H1 (cell line): ENCODE results near the gene ENTPD2. TPM values are rescaled to one million over a fixed set of nuclear protein-coding genes. Genes with fewer than 3 reads are reported as not detected.

Source experiments
- CTCF ChIA-PET: fragments of 300-600 bp; sonication (Branson Sonifier 250); formaldehyde crosslinking; loops from one replicate; lab custom pipeline; 2021; ENCODE audit not compliant: partially characterized antibody; lab: Charles Lee
- POLR2A ChIA-PET: fragments of 300-600 bp; sonication (Branson Sonifier 250); formaldehyde crosslinking; loops from one replicate; lab custom pipeline; 2021; ENCODE audit warnings: inconsistent platforms; ENCODE audit not compliant: partially characterized antibody; lab: Charles Lee
- DNase-seq, 2 experiments: peaks; one replicate each; pipeline versions ENCODE4 v3.0.0 to v3.0.0-alpha.2; 2010 to 2022; ENCODE audit warnings: low spot score in 2 of 2, low read depth in 1 of 2, mixed read lengths in 1 of 2
- FAIRE-seq: peaks from 2 replicates; lab custom pipeline; 2011; peaks lifted over from hg19 to GRCh38; lab: Jason Lieb, UNC
- H2AFZ ChIP-seq: 2 replicates; pipeline ENCODE4 v1.8.1; 2012; ENCODE audit warnings: low read length, inconsistent platforms
- H2AK5ac ChIP-seq: 2 replicates; pipeline ENCODE4 v1.6.1; 2013; ENCODE audit warnings: low read depth, low read length
- H2BK120ac ChIP-seq: replicated peaks from 2 replicates; pipeline ENCODE3; 2013; ENCODE audit warnings: low read depth, low read length, inconsistent platforms
- H2BK12ac ChIP-seq: 2 replicates; pipeline ENCODE4 v1.6.1; 2013; ENCODE audit warnings: low read depth, low read length
- H2BK15ac ChIP-seq: 2 replicates; pipeline ENCODE4 v1.6.1; 2013; ENCODE audit warnings: low read length
- H2BK20ac ChIP-seq: 2 replicates; pipeline ENCODE4 v1.6.1; 2013; ENCODE audit warnings: low read length
- H2BK5ac ChIP-seq: 2 replicates; pipeline ENCODE4 v1.6.1; 2013; ENCODE audit warnings: low read depth, low read length
- H3K14ac ChIP-seq: 2 replicates; pipeline ENCODE4 v1.6.1; 2013; ENCODE audit warnings: inconsistent platforms; ENCODE audit not compliant: insufficient read length
- H3K18ac ChIP-seq: 2 replicates; pipeline ENCODE4 v1.6.1; 2013; ENCODE audit warnings: low read length; ENCODE audit errors: extremely low read depth
- H3K23ac ChIP-seq: 2 replicates; pipeline ENCODE4 v1.6.1; 2013; ENCODE audit warnings: inconsistent platforms; ENCODE audit not compliant: insufficient read length
- H3K23me2 ChIP-seq: 2 replicates; pipeline ENCODE4 v1.6.1; 2013; ENCODE audit warnings: low read depth, low read length
- H3K27ac ChIP-seq: 2 replicates; pipeline ENCODE4 v1.6.1; 2011; ENCODE audit warnings: low read depth, low read length, inconsistent platforms
- H3K27me3 ChIP-seq, 4 experiments: replicated peaks in 1 of 4; 1 replicate in 1 of 4; 2 replicates in 3 of 4; pipeline versions ENCODE4 v1.6.1 to v1.8.1; 2011 to 2013; ENCODE audit warnings: low read length in 3 of 4, mild to moderate bottlenecking in 3 of 4, inconsistent platforms in 2 of 4, mixed read lengths in 2 of 4, moderate library complexity in 1 of 4; ENCODE audit not compliant: control insufficient read depth in 3 of 4, insufficient read depth in 3 of 4; ENCODE audit errors: extremely low read depth in 1 of 4
- H3K36me3 ChIP-seq, 4 experiments: 2 replicates each; pipeline versions ENCODE4 v1.6.1 to v1.8.1; 2011 to 2013; ENCODE audit warnings: mild to moderate bottlenecking in 4 of 4, low read length in 3 of 4, moderate library complexity in 2 of 4, control low read depth in 1 of 4, inconsistent platforms in 1 of 4; ENCODE audit not compliant: insufficient read depth in 4 of 4, control insufficient read depth in 2 of 4
- H3K4ac ChIP-seq: replicated peaks from 2 replicates; pipeline ENCODE3; 2013; ENCODE audit warnings: low read length, low read depth, mixed read lengths, inconsistent platforms; ENCODE audit not compliant: insufficient read length
- H3K4me1 ChIP-seq, 4 experiments: replicated peaks in 1 of 4; 1 replicate in 1 of 4; 2 replicates in 3 of 4; pipeline versions ENCODE4 v1.6.1 to v1.8.1; 2011 to 2013; ENCODE audit warnings: low read length in 3 of 4, inconsistent platforms in 2 of 4, mixed read lengths in 1 of 4; ENCODE audit not compliant: insufficient read depth in 4 of 4, control insufficient read depth in 3 of 4
- H3K4me2 ChIP-seq, 2 experiments: 2 replicates each; pipeline versions ENCODE4 v1.6.1 to v1.8.1; 2011 to 2013; ENCODE audit warnings: low read depth in 2 of 2, low read length in 2 of 2, control low read depth in 1 of 2, inconsistent platforms in 1 of 2, mild to moderate bottlenecking in 1 of 2; ENCODE audit not compliant: insufficient read depth in 1 of 2
- H3K4me3 ChIP-seq, 4 experiments: fragments of 200-600, 300-600 bp in 1 of 4; sonication (generic), shearing (Covaris generic), sonication (Bioruptor Twin) in 1 of 4; 2 replicates each; pipeline versions ENCODE4 v1.5.1 to v1.8.1; 2011 to 2016; ENCODE audit warnings: low read length in 4 of 4, low read depth in 3 of 4, control low read depth in 2 of 4, inconsistent platforms in 2 of 4, mild to moderate bottlenecking in 2 of 4, mixed read lengths in 1 of 4, moderate library complexity in 1 of 4; ENCODE audit not compliant: insufficient read depth in 2 of 4; ENCODE audit errors: extremely low read depth in 1 of 4
- H3K56ac ChIP-seq: replicated peaks from 2 replicates; pipeline ENCODE3; 2013; ENCODE audit warnings: low read depth, mild to moderate bottlenecking, mixed read lengths, low read length, inconsistent platforms; ENCODE audit not compliant: insufficient read length
- H3K79me1 ChIP-seq: 2 replicates; pipeline ENCODE4 v1.6.1; 2013; ENCODE audit warnings: low read depth, low read length, control low read depth
- H3K79me2 ChIP-seq, 2 experiments: 2 replicates each; pipeline versions ENCODE4 v1.6.1 to v1.8.1; 2012 to 2013; ENCODE audit warnings: low read length in 2 of 2, mild to moderate bottlenecking in 2 of 2, inconsistent platforms in 1 of 2; ENCODE audit not compliant: insufficient read depth in 2 of 2, control insufficient read depth in 1 of 2
- H3K9ac ChIP-seq, 4 experiments: replicated peaks in 1 of 4; 1 replicate in 1 of 4; 2 replicates in 3 of 4; pipeline versions ENCODE4 v1.6.1 to v1.8.1; 2011 to 2013; ENCODE audit warnings: low read depth in 3 of 4, low read length in 3 of 4, control low read depth in 2 of 4, mild to moderate bottlenecking in 2 of 4, moderate library complexity in 2 of 4, inconsistent platforms in 1 of 4; ENCODE audit errors: extremely low read depth in 1 of 4
- H3K9me3 ChIP-seq, 2 experiments: 2 replicates each; pipeline versions ENCODE4 v1.6.1 to v1.8.1; 2012 to 2013; ENCODE audit warnings: mild to moderate bottlenecking in 2 of 2, moderate library complexity in 2 of 2, control low read depth in 1 of 2, inconsistent platforms in 1 of 2, low read depth in 1 of 2, low read length in 1 of 2, mixed read lengths in 1 of 2; ENCODE audit not compliant: insufficient read depth in 2 of 2
- H4K20me1 ChIP-seq, 2 experiments: replicated peaks in 1 of 2; 2 replicates each; pipeline versions ENCODE3 to v1.8.1; 2011 to 2013; ENCODE audit warnings: inconsistent platforms in 2 of 2, low read length in 2 of 2, mild to moderate bottlenecking in 1 of 2; ENCODE audit not compliant: insufficient read depth in 2 of 2, control insufficient read depth in 1 of 2
- H4K5ac ChIP-seq: 2 replicates; pipeline ENCODE4 v1.6.1; 2013; ENCODE audit warnings: low read length, low read depth, mixed read lengths, inconsistent platforms; ENCODE audit not compliant: insufficient read length
- H4K8ac ChIP-seq: 2 replicates; pipeline ENCODE4 v1.8.0; 2013; ENCODE audit warnings: mild to moderate bottlenecking, moderate library complexity, low read length, inconsistent platforms; ENCODE audit not compliant: insufficient read depth; ENCODE audit errors: extremely low read depth
- H4K91ac ChIP-seq: replicated peaks from 2 replicates; pipeline ENCODE3; 2013; ENCODE audit warnings: low read length, mixed read lengths, inconsistent platforms; ENCODE audit not compliant: insufficient read length
- CREB1 ChIP-seq: IDR thresholded peaks from 2 replicates; pipeline ENCODE4 v1.6.1; 2012; ENCODE audit warnings: inconsistent platforms
- KDM1A ChIP-seq: fragments of 200-600, 300-600 bp; sonication (generic); IDR thresholded peaks from 2 replicates; pipeline ENCODE4 v1.7.1; 2016; ENCODE audit warnings: mild to moderate bottlenecking, low read length, borderline replicate concordance
- POLR2A ChIP-seq, 2 experiments: IDR thresholded peaks; 1 replicate in 1 of 2; 2 replicates in 1 of 2; pipeline ENCODE4 v1.6.1; 2011; ENCODE audit warnings: low read depth in 2 of 2, low read length in 2 of 2, mild to moderate bottlenecking in 2 of 2; ENCODE audit errors: control extremely low read depth in 1 of 2
- POU5F1 ChIP-seq: IDR thresholded peaks from 2 replicates; pipeline ENCODE4 v1.6.1; 2011; ENCODE audit warnings: low read depth, mild to moderate bottlenecking, low read length, moderate library complexity
- RBBP5 ChIP-seq: IDR thresholded peaks from 2 replicates; pipeline ENCODE4 v1.7.1; 2012; ENCODE audit warnings: low read depth, mild to moderate bottlenecking, inconsistent platforms, low read length, moderate library complexity, borderline replicate concordance
- RNF2 ChIP-seq: fragments of 200-900, 300-1000 bp; sonication (generic); IDR thresholded peaks from 2 replicates; pipeline ENCODE4 v1.7.1; 2016; ENCODE audit warnings: borderline replicate concordance, low read depth, mild to moderate bottlenecking, antibody characterized with exemption, low read length; ENCODE audit not compliant: poor library complexity, severe bottlenecking; ENCODE audit errors: missing control alignments
- SRF ChIP-seq: IDR thresholded peaks from 2 replicates; pipeline ENCODE4 v1.6.1; 2011; ENCODE audit warnings: mild to moderate bottlenecking, low read depth, low read length, moderate library complexity
- SUZ12 ChIP-seq: fragments of 200-600 bp; sonication (generic); IDR thresholded peaks from 2 replicates; pipeline ENCODE4 v1.6.1; 2012; ENCODE audit warnings: mild to moderate bottlenecking, inconsistent platforms, low read length, moderate library complexity, mixed read lengths
- TAF1 ChIP-seq: IDR thresholded peaks from 2 replicates; pipeline ENCODE4 v1.6.1; 2011; ENCODE audit warnings: mild to moderate bottlenecking, low read depth, low read length
- TAF7 ChIP-seq: optimal IDR thresholded peaks from 2 replicates; pipeline ENCODE3; 2011; ENCODE audit warnings: low read depth, mild to moderate bottlenecking, inconsistent platforms, low read length, moderate library complexity, borderline replicate concordance
- TEAD4 ChIP-seq: IDR thresholded peaks from 2 replicates; pipeline ENCODE4 v1.6.1; 2012; ENCODE audit warnings: low read depth, low read length, inconsistent platforms, mixed read lengths
- WGBS, 2 experiments: shearing (Covaris generic) in 1 of 2; methylation state at CpG; one replicate each; pipeline versions ENCODE4 v1.1.6 to v1.1.7; 2013 to 2015; ENCODE audit warnings: low lambda C conversion rate in 2 of 2, mixed read lengths in 2 of 2, inconsistent platforms in 1 of 2, low coverage in 1 of 2, missing lambda C conversion rate in 1 of 2; ENCODE audit not compliant: insufficient replicate concordance in 2 of 2, insufficient coverage in 1 of 2, insufficient read length in 1 of 2; ENCODE audit errors: extremely low coverage in 1 of 2, missing lambda C conversion rate in 1 of 2; 5-methylcytosine and 5-hydroxymethylcytosine counted together
- polyA plus RNA-seq, 7 experiments: library from polyadenylated mRNA; depleted of rRNA in 3 of 7; stranded (reverse) in 5 of 7; unstranded in 2 of 7; fragments of >200 nt in 5 of 7; fragments of 200-250 nt in 2 of 7; gene quantifications; 1 replicate in 5 of 7; 2 replicates in 1 of 7; 4 replicates in 1 of 7; pipeline versions ENCODE4 v1.2.1 to v1.2.3, GENCODE V29; 2011 to 2013; ENCODE audit warnings: missing spikeins in 2 of 7, mixed read lengths in 2 of 7
- total RNA-seq: library from RNA; stranded (reverse); fragmentation: NEBNext Ultra II Directional; extraction: Animal tissue kit (Norgen Biotek cat#: 25700); gene quantifications from 2 replicates; pipeline ENCODE4 v1.2.1, GENCODE V29; 2021
- TF ChIP-seq, protein P1 (sequence below), 3 experiments: IDR thresholded peaks; 1 replicate in 2 of 3; 2 replicates in 1 of 3; pipeline versions ENCODE4 v1.5.1 to v1.6.1; 2011; ENCODE audit warnings: low read length in 3 of 3, mild to moderate bottlenecking in 3 of 3, inconsistent platforms in 2 of 3, low read depth in 1 of 3, moderate library complexity in 1 of 3; ENCODE audit not compliant: insufficient read depth in 1 of 3; ENCODE audit errors: control extremely low read depth in 1 of 3

The ENTPD2 gene
- total and polyA plus RNA-seq, 2 of the 8 experiments (the other 6 are each of a cell fraction or from before 2014, with no cell fraction given): 0.65 to 3.8 TPM

DNA sequence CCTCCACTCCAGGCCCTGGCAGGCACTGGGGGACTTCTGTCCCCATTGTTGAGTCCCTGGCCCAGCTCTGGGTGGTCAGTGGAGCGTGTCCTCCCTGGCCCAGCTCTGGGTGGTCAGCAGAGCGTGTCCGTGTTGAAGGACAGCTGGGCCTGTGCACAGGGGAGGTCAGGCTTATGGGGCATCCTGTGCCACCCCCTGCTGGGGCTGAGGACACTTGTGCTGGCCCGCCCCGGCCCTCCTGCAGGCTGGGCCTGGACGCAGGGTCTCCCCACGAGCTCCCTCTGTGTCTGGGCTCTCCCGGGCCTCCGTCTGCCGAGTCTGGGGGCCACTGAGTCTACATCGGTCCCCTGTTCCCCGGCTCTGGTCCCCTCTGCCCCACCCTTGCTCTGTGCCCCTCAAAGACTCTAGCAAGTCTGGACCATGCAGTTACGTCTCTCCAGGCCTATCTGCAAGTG lies 46.0 kb downstream of the ENTPD2 start:
- no peaks in the 10 kb centered on the region for H3K36me3 ChIP-seq
- H3K23me2 ChIP-seq: no peaks in the 10 kb centered on the region
- H3K79me2 ChIP-seq: no peaks in the 10 kb centered on the region
- POLR2A ChIA-PET: no interaction called here
- H3K18ac ChIP-seq: no peak overlapping the region
- H2AK5ac ChIP-seq: no peak overlapping the region
- H2BK20ac ChIP-seq: no peak overlapping the region
- no peaks in the 10 kb centered on the region for H4K20me1 ChIP-seq
- H4K5ac ChIP-seq: no peak overlapping the region
- H3K4me3 ChIP-seq: no peak overlapping the region
- no peak overlapping the region for H3K9ac ChIP-seq
- FAIRE-seq (no peak), DNase-seq (no peak)
- H3K4me2 ChIP-seq: no peak overlapping the region
- H3K4me1 ChIP-seq: peaks cover 0 to 2% (median 0%) of the 10 kb centered on the region in 4 experiments; a peak in 2 of 7 replicates
- no peak overlapping the region for H2BK120ac ChIP-seq
- no peak overlapping the region for H2BK15ac ChIP-seq
- H3K9me3 ChIP-seq: peaks cover 0 to 10% of the 10 kb centered on the region in 2 experiments; a peak in 1 of 4 replicates
- no peak overlapping the region for H3K27ac ChIP-seq
- H3K23ac ChIP-seq: no peak overlapping the region
- CTCF ChIA-PET: interaction anchor here (0.8 to 2.5 kb wide), 5 partner anchors 10 to 60 kb away, joined by 3 to 11 read pairs (median 3); partner anchors contain the start of gene PTGDS
- H2AFZ ChIP-seq: no peak overlapping the region
- H2BK5ac ChIP-seq: no peak overlapping the region
- H3K56ac ChIP-seq: no peak overlapping the region
- H4K91ac ChIP-seq: no peak overlapping the region
- H4K8ac ChIP-seq: no peak overlapping the region
- no peak overlapping the region for H3K4ac ChIP-seq
- no peaks in the 10 kb centered on the region for H3K79me1 ChIP-seq
- 93% methylated on average over 13 of the region's 13 CpGs; no CpG with 5 or more reads in 1 of the 2 experiments for WGBS, 2 experiments
- H2BK12ac ChIP-seq: no peak overlapping the region
- no peaks in the 10 kb centered on the region for H3K27me3 ChIP-seq
- H3K14ac ChIP-seq: no peak overlapping the region
- TF ChIP-seq CREB1: no peak
- no peak for TF ChIP-seq TAF1
- no peak for TF ChIP-seq POLR2A (IDR thresholded peaks at IDR 0.05; ENCODE audit: control extremely low read depth in 1 of 2, low read depth in 2 of 2, low read length in 2 of 2)
- no peak for TF ChIP-seq TAF7
- TF ChIP-seq POU5F1: no peak
- no peak for TF ChIP-seq RBBP5
- no peak for TF ChIP-seq SUZ12
- TF ChIP-seq RNF2: no peak
- no peak for TF ChIP-seq TEAD4
- no peak for TF ChIP-seq SRF
- TF ChIP-seq KDM1A: no peak
- TF ChIP-seq, protein P1, sequence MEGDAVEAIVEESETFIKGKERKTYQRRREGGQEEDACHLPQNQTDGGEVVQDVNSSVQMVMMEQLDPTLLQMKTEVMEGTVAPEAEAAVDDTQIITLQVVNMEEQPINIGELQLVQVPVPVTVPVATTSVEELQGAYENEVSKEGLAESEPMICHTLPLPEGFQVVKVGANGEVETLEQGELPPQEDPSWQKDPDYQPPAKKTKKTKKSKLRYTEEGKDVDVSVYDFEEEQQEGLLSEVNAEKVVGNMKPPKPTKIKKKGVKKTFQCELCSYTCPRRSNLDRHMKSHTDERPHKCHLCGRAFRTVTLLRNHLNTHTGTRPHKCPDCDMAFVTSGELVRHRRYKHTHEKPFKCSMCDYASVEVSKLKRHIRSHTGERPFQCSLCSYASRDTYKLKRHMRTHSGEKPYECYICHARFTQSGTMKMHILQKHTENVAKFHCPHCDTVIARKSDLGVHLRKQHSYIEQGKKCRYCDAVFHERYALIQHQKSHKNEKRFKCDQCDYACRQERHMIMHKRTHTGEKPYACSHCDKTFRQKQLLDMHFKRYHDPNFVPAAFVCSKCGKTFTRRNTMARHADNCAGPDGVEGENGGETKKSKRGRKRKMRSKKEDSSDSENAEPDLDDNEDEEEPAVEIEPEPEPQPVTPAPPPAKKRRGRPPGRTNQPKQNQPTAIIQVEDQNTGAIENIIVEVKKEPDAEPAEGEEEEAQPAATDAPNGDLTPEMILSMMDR (IDR thresholded peaks at IDR 0.05; ENCODE audit: control extremely low read depth in 1 of 3, insufficient read depth in 1 of 3, low read depth in 1 of 3, low read length in 3 of 3): no peak
